Esophagus muscularis mucosa (tissue), 4 donors: ENCODE results near the gene PDCD1. TPM values are rescaled to one million over a fixed set of nuclear protein-coding genes. Genes with fewer than 3 reads are reported as not detected.

ENCODE experiments used
- DNase-seq: peaks from one replicate; pipeline ENCODE4 v3.0.0-alpha.2; 2017; ENCODE audit errors: extremely low spot score
- H3K27ac ChIP-seq, 4 donors: fragments of 200-600 bp; sonication (generic); replicated peaks in 1 of 4; 1 replicate in 3 of 4; 2 replicates in 1 of 4; pipeline ENCODE4 v1.5.1; 2016 to 2019; ENCODE audit warnings: mild to moderate bottlenecking in 1 of 4
- H3K27me3 ChIP-seq, 4 donors: fragments of 200-600 bp; sonication (generic); one replicate each; pipeline versions ENCODE4 v1.5.1 to v1.6.0; 2016 to 2019
- H3K36me3 ChIP-seq, 4 donors: fragments of 200-600 bp; sonication (generic); one replicate each; pipeline ENCODE4 v1.5.1; 2016 to 2019
- H3K4me1 ChIP-seq, 4 donors: fragments of 200-600 bp; sonication (generic); one replicate each; pipeline ENCODE4 v1.5.1; 2016 to 2019
- H3K4me3 ChIP-seq, 4 donors: fragments of 200-600 bp; sonication (generic); 1 replicate in 2 of 4; 2 replicates in 2 of 4; pipeline ENCODE4 v1.5.1; 2016 to 2019; ENCODE audit warnings: mild to moderate bottlenecking in 4 of 4, moderate library complexity in 1 of 4
- H3K9me3 ChIP-seq, 4 donors: fragments of 200-600 bp; sonication (generic); 1 replicate in 3 of 4; 2 replicates in 1 of 4; pipeline ENCODE4 v1.5.1; 2016 to 2019
- EP300 ChIP-seq: sonication (generic); formaldehyde crosslinking; IDR thresholded peaks from one replicate; pipeline ENCODE4 v1.6.1; 2017; ENCODE audit warnings: antibody characterized with exemption
- POLR2A ChIP-seq: fragments of 450-650 bp; IDR thresholded peaks from one replicate; pipeline ENCODE4 v1.6.1; 2017; ENCODE audit warnings: antibody characterized with exemption, moderate library complexity, mild to moderate bottlenecking, low read depth
- POLR2AphosphoS5 ChIP-seq, 2 donors: sonication (generic); formaldehyde crosslinking; IDR thresholded peaks; one replicate each; pipeline ENCODE4 v1.6.1; 2017; ENCODE audit warnings: antibody characterized with exemption in 2 of 2
- WGBS: methylation state at CpG from one replicate; pipeline ENCODE4 v1.1.5; 2018; 5-methylcytosine and 5-hydroxymethylcytosine counted together
- intact Hi-C: fragments of 100-400 bp; cut with DNase I; formaldehyde crosslinking; loops from one replicate; pipeline ENCODE4 v1.15.1; 2023
- total RNA-seq, 4 donors: library from RNA; depleted of rRNA; stranded (reverse); fragments of >200 nt; gene quantifications; one replicate each; pipeline versions ENCODE4 v1.1.0 to v1.2.1, GENCODE V29; 2016
- TF ChIP-seq, protein P1 (sequence below), 3 experiments: fragments of 200-600 bp in 2 of 3; fragments of 450-650 bp in 1 of 3; sonication (generic) in 2 of 3; IDR thresholded peaks; one replicate each; pipeline ENCODE4 v1.5.1; 2017 to 2019; ENCODE audit warnings: antibody characterized with exemption in 3 of 3, mild to moderate bottlenecking in 2 of 3, moderate library complexity in 1 of 3

The PDCD1 gene
- total RNA-seq, 4 donors from 2014 or later, result 0.11 to 2.5 (median 1.2) TPM

DNA sequence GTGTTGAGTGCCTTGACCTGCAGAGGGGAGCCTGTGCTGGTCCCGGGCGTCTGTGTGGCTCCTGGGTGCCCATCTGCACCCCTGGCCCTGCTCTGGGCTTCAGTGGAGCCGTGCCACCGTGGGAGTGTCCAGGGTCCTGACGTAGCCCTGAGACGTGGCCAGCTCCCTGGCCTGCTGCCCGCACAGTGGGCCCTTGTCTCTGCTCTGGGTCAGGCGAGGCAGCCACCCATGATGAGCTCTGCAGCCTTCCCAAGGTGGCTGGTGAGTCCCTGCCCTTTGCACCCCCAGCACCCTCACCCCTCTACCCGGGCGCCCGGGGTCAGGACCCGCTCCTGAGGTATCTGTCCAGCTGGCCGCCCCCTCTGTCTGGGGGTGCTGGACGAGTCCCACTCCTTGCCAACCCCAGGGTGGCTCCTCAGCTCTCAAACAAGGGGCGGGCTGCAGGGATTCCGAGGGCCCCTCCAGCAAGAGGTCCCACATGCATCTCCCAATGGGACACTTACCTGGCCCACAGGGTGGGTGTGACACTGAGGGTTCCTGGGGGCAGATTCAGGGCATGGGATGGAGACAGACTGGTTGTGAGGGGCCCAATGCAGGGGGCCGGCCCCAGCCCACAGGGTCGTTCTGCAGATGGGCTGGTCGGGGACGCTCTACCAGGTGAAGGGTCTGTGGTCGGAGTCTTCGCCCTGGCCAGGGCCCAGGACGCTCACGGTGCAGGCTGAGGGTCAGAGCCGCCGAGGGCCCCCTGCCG is 47.3 kb downstream of the PDCD1 start:
- WGBS, result 85% methylated on average over 25 of the region's 27 CpGs
- no peaks in the 10 kb centered on the region for H3K36me3 ChIP-seq
- H3K4me3 ChIP-seq, result no peak overlapping the region
- H3K4me1 ChIP-seq, result peaks cover 0 to 20% (median 0%) of the 10 kb centered on the region in 4 donors
- TF ChIP-seq EP300 (no peak), POLR2AphosphoS5 (IDR thresholded peaks at IDR 0.05) (no peak), POLR2A (no peak)
- TF ChIP-seq, protein P1, sequence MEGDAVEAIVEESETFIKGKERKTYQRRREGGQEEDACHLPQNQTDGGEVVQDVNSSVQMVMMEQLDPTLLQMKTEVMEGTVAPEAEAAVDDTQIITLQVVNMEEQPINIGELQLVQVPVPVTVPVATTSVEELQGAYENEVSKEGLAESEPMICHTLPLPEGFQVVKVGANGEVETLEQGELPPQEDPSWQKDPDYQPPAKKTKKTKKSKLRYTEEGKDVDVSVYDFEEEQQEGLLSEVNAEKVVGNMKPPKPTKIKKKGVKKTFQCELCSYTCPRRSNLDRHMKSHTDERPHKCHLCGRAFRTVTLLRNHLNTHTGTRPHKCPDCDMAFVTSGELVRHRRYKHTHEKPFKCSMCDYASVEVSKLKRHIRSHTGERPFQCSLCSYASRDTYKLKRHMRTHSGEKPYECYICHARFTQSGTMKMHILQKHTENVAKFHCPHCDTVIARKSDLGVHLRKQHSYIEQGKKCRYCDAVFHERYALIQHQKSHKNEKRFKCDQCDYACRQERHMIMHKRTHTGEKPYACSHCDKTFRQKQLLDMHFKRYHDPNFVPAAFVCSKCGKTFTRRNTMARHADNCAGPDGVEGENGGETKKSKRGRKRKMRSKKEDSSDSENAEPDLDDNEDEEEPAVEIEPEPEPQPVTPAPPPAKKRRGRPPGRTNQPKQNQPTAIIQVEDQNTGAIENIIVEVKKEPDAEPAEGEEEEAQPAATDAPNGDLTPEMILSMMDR (IDR thresholded peaks at IDR 0.05), result no peak
- no peaks in the 10 kb centered on the region for H3K9me3 ChIP-seq
- DNase-seq, result no peak
- intact Hi-C loops, result no loop called here
- peaks cover 0 to 38% (median 0%) of the 10 kb centered on the region in 4 donors for H3K27me3 ChIP-seq
- no peak overlapping the region for H3K27ac ChIP-seq

DNA sequence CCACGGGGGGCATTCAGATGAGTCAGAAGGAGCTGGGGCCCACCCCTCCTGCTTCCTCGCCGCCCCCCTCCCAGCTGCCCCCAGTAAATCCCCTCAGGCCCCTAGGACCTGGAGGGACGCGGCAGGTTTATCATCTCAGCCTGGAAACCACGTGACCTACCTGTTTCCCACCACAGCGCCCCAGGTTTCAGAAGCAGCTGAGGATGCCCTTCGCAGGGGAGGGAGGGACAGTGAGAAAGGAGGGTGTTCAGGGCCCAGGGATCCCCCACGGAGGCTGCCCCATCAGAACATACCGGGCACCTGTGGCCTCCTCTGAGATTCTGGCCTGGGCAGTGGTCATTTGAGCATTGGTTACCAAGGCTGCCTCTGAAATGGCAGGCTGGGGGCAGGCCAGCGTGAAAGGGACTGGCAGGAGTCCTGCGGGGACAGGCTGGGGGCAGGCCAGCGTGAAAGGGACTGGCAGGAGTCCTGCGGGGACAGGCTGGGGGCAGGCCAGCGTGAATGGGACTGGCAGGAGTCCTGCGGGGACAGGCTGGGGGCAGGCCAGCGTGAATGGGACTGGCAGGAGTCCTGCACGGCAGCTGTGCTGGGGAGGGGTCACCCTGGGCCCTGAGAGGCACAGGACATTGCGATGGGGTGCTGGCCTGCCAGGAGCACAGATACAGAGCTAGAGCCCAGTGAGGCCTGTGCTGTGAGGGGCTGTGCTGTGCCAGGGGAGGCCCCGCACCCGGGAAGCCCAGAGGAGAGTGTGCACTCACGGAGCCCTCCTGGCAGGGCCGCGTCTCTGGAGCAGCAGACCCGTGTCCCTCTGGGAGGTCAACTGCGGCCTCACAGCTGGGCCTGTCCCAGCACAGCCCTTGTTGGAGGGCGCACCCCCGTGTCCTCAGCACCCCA is 48.1 kb downstream of the PDCD1 start:
- no peak for DNase-seq
- H3K27me3 ChIP-seq, result peaks cover 0 to 30% (median 0%) of the 10 kb centered on the region in 4 donors
- no peak overlapping the region for H3K27ac ChIP-seq
- no peaks in the 10 kb centered on the region for H3K9me3 ChIP-seq
- H3K36me3 ChIP-seq, result no peaks in the 10 kb centered on the region
- no peak for TF ChIP-seq POLR2A
- TF ChIP-seq EP300, result no peak
- no peak for TF ChIP-seq POLR2AphosphoS5 (IDR thresholded peaks at IDR 0.05)
- TF ChIP-seq, protein P1 (IDR thresholded peaks at IDR 0.05), result no peak
- H3K4me3 ChIP-seq, result no peak overlapping the region
- WGBS, result 74% methylated on average over 9 of the region's 28 CpGs
- intact Hi-C loops, result no loop called here
- H3K4me1 ChIP-seq, result peaks cover 0 to 20% (median 0%) of the 10 kb centered on the region in 4 donors

DNA sequence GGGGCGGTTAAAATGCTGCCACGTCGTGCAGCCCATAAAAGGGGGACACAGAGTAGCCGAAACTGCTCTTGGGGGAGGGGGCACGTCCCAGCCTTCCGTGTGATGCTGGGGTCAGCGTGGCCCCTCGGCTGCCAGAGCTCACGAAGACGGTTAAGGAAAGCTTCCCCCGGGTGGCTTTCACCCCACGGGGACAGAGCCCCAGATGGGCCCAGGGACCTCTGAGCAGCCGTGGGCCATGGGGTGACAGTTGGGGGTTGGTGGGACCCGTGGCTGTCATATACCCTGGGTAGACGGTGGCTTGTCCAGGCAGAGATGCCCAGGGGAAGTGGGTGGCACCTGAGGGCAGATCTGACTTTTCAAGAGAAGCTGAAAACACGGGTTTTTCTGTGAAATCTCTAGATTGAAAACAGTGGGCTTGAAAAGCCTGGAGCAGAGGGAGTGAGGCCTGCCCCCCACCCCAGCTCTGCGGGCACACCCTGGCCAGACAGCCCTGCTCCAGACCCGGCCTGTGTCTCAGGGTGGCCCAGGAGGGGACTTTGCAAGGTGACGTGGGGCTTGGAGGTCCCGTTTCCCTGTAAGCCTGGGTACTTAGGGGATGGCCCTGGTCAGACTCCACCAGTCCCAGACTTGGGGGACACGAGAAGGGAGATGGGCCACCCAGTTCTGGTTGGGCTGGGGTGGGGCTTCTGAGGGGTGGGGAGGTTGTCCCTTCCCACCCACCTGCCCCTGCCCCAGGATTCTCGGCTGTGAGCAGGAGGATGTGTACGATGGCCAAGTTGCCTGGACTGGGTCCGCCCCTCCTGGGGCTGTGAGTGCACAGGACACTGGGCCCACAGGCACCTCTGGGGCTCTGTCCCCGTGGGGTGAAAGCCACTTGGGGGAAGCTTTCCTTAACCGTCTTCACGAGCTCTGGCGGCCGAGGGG is 49.0 kb downstream of the PDCD1 start:
- 78% methylated on average over 16 of the region's 29 CpGs for WGBS
- TF ChIP-seq EP300 (no peak), POLR2AphosphoS5 (IDR thresholded peaks at IDR 0.05) (no peak), POLR2A (no peak)
- TF ChIP-seq, protein P1 (IDR thresholded peaks at IDR 0.05), result no peak
- DNase-seq, result no peak
- Histone ChIP-seq H3K27ac (no peak overlapping the region), H3K9me3 (no peaks in the 10 kb centered on the region), H3K36me3 (no peaks in the 10 kb centered on the region), H3K4me3 (no peak overlapping the region), H3K27me3 (peaks cover 0 to 27% (median 3%) of the 10 kb centered on the region in 4 donors), H3K4me1 (peaks cover 1 to 23% (median 4%) of the 10 kb centered on the region in 4 donors)
- intact Hi-C loops, result no loop called here

DNA sequence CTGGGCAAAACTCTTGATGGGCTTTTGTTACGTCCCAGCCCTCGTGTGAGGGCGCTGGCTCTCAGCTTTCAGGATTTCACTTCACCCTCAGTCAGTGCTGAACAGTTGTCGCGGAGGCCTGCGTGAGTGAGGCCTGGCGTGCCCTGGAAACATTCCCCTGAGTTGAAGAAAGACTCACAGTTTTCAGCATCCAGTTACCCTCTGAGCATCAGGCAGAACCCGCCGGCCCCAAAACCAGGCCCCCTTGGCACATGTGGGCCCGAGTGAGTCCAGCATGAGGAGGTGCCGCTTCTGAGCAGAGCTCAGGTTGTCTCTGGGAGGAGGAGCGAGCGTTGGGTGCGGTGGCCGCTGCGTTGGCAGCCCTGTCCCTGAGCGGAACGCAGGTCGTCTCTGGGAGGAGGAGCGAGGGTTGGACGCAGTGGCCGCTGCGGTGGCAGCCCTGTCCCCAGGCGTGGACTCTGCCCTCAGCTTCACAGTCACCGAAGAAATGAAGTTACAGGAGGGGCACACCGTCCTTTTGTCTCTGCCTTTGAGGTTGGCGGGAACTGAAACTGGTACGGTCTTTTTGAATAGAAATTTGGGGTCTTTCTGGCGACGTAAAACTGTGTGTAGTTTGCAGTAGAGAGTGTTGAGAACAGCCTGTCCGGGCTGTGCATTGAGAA is 49.8 kb downstream of the PDCD1 start, which contains the start of gene NEU4:
Gene NEU4 (plus strand): TSS at position 473 of the 662 bp plus-strand sequence. CDS start 5,292 bp downstream, outside the sequence.
- intact Hi-C loops, result no loop called here
- Histone ChIP-seq H3K9me3 (no peaks in the 10 kb centered on the region), H3K27ac (no peak within 1 kb of the TSS), H3K36me3 (no peaks in the 10 kb centered on the region), H3K4me3 (no peak within 1 kb of the TSS), H3K27me3 (peaks cover 0 to 27% (median 10%) of the 10 kb centered on the region in 4 donors), H3K4me1 (peaks cover 9 to 29% (median 12%) of the 10 kb centered on the region in 4 donors)
- TF ChIP-seq, protein P1 (IDR thresholded peaks at IDR 0.05), result no peak
- no peak for TF ChIP-seq POLR2A
- no peak for TF ChIP-seq EP300
- no peak for TF ChIP-seq POLR2AphosphoS5 (IDR thresholded peaks at IDR 0.05)
- no peak for DNase-seq
- WGBS, result 91% methylated on average over 31 of the region's 31 CpGs
